Fibroblast of mammary gland (primary cell): ENCODE measurements around the gene KLF13.

ENCODE experiments used
- DNase-seq: peaks from one replicate; pipeline ENCODE4 v3.0.0-alpha.2; 2010; ENCODE audit warnings: low read depth
- H3K4me3 ChIP-seq: 2 replicates; pipeline ENCODE4 v1.5.1; 2011; ENCODE audit warnings: low read depth, mild to moderate bottlenecking, low read length, moderate library complexity; ENCODE audit not compliant: control insufficient read depth
- TF ChIP-seq, protein P1 (sequence below): conservative IDR thresholded peaks from 2 replicates; pipeline ENCODE4 v1.5.1; 2011; ENCODE audit warnings: low read depth, low read length, inconsistent platforms; ENCODE audit not compliant: control insufficient read depth, insufficient read depth

The KLF13 gene

DNA sequence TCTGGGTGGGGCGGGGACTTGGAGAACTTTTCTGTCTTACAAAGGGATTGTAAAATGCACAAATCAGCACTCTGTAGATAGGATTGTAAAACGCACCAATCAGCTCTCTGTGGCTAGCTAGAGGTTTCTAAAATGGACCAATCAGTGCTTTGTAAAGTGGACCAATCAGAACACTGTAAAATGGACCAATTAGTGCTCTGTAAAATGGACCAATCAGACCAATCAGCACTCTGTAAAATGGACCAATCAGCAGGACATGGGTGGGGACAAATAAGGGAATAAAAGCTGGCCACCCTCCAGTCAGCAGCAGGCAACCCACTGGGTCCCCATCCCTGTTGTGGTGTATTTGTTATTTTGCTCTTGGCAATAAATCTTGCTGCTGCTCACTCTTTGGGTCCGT is 77.7 kb downstream of the KLF13 start:
- H3K4me3 ChIP-seq = no peak overlapping the region
- TF ChIP-seq, protein P1, sequence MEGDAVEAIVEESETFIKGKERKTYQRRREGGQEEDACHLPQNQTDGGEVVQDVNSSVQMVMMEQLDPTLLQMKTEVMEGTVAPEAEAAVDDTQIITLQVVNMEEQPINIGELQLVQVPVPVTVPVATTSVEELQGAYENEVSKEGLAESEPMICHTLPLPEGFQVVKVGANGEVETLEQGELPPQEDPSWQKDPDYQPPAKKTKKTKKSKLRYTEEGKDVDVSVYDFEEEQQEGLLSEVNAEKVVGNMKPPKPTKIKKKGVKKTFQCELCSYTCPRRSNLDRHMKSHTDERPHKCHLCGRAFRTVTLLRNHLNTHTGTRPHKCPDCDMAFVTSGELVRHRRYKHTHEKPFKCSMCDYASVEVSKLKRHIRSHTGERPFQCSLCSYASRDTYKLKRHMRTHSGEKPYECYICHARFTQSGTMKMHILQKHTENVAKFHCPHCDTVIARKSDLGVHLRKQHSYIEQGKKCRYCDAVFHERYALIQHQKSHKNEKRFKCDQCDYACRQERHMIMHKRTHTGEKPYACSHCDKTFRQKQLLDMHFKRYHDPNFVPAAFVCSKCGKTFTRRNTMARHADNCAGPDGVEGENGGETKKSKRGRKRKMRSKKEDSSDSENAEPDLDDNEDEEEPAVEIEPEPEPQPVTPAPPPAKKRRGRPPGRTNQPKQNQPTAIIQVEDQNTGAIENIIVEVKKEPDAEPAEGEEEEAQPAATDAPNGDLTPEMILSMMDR = no peak
- no peak for DNase-seq

- H3K4me3 ChIP-seq = no peak overlapping the region
- DNase-seq = peak; percentile 33
- TF ChIP-seq, protein P1 = no peak
Measured at GRCh38 chr15:31405200-31405920, 78.7 kb downstream of the KLF13 start.

DNA sequence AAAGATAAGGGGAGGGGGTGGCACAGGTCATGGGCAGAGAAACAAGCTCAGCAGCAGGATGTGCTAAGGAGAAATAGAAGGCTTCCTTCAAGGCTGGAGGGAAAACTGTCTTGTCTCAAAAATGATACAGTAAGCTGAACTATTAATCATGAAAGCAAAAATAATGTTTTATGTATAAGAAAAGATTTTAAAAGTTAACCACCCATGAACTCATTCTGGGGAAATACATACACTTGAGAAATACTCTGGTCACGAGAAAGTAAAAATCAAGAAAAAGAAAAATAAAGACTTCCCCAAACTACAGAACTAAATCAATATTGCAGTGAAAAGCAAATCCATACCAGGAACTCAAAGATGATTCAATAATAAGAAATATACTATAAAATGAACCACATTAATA is 80.7 kb downstream of the KLF13 start:
- DNase-seq = no peak
- H3K4me3 ChIP-seq = no peak overlapping the region
- TF ChIP-seq, protein P1 = no peak

- TF ChIP-seq, protein P1 = no peak
- H3K4me3 ChIP-seq = no peak overlapping the region
- no peak for DNase-seq
Measured at GRCh38 chr15:31407851-31408250, 81.2 kb downstream of the KLF13 start.

DNA sequence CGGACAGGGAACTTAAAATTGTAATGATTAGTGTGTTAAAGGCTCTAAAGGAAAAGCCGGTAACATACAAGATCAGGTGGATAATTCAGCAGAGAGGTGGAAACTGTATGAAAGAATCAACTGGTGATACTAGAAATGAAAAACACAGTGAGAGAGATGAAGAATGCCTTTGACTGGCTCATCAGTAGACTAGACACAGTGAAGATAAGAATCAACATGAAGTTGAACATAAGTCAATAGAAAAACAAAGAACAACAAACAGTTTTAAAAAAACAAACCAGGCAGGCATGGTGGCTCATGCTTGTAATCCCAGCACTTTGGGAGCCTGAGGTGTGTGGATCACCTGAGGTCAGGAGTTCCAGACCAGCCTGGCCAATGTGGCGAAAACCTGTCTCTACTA is 82.1 kb downstream of the KLF13 start:
- no peak overlapping the region for H3K4me3 ChIP-seq
- TF ChIP-seq, protein P1 = no peak
- DNase-seq = no peak

- H3K4me3 ChIP-seq = no peak overlapping the region
- DNase-seq = peak; percentile 34
- TF ChIP-seq, protein P1 = no peak
Measured at GRCh38 chr15:31409171-31409570, 82.5 kb downstream of the KLF13 start.
